Right ventricle myocardium inferior (tissue), 1 donor: ENCODE results near the gene AMBRA1. TPM values are rescaled to one million over a fixed set of nuclear protein-coding genes. Genes with fewer than 3 reads are reported as not detected.
"Not testable (repeated sequence)": the region's sequence is repeated elsewhere in the genome, so short reads cannot be mapped to it uniquely, and the experiment has no call there.

Experiments used
- ATAC-seq: fragments of 200-7000 bp; cut with Tn5 transposase; one replicate; pipeline ENCODE4 v1.9.1; 2020; ENCODE audit warnings: mild to moderate bottlenecking, moderate library complexity
- DNase-seq: peaks from one replicate; pipeline ENCODE4 v3.0.0; 2021; ENCODE audit errors: missing footprints
- intact Hi-C: fragments of 100-400 bp; cut with DNase I; formaldehyde crosslinking; loops from one replicate; pipeline ENCODE4 v1.11.0; 2022
- total RNA-seq: library from RNA; stranded (reverse); fragmentation: NEBNext Ultra II Directional; extraction: Animal tissue kit (Norgen Biotek cat#: 25700); gene quantifications from one replicate; pipeline ENCODE4 v1.2.1, GENCODE V29; 2021
- donor health status: DM: no; HTN: yes; CAD: no; lungs with severe emphysema.

AMBRA1 gene
- total RNA-seq, 1 donor from 2014 or later: 14.8 TPM

DNA sequence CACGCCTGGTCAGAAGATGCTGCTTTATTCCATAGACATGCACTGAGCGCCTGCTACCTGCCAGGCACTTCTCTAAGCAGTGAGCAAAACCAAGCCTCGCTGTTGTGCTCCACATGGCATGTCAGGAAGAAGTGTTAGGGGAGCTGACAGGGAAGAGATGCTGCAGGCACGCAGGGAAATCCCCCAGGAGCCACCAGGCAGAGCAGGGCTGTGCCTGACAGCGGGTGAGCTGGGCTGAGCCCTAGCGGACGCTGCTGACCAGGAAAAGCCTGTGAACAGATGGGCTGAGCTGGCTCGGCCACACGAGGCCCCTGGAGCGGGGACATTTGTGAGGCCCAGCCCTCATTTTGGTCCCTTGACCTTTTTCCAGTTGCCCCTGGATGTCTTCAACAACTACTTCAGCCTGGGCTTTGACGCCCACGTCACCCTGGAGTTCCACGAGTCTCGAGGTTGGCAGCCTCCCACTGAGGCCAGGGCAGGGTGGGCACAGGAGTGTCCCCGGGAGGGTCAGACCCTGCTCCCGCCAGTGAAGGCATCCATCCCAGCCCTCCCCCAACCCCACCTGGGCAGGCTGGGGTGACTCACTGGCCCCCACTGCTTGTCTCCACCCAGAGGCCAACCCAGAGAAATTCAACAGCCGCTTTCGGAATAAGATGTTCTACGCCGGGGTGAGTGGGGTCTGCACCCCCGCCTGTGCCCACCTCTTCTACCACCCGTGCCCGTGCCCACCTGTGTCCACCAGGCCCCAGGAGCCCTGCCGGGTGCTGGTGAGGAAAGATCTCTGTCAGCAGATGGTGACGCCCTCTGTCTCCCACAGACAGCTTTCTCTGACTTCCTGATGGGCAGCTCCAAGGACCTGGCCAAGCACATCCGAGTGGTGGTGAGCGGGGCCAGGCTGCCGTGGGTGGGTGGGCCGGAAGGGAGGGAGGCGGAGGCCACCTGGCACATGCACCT lies 219.8 kb downstream of the AMBRA1 start:
- ATAC-seq: no peak
- DNase-seq: no peak
- intact Hi-C loops: no loop called here

DNA sequence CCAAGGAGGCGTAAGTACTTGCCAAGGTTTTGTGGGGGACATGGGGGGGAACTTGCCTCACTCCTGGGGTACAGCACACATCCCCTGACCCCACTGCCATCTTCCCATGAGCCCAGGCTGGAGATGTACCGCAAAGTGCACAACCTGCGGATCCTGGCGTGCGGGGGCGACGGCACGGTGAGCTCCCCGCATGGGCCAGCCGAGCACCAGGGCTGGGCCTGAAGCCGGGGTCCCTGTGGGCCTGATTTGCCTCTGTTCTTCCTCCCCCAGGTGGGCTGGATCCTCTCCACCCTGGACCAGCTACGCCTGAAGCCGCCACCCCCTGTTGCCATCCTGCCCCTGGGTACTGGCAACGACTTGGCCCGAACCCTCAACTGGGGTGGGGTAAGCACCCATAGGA lies 221.3 kb downstream of the AMBRA1 start:
- intact Hi-C loops, ATAC-seq, DNase-seq: not testable (repeated sequence)

DNA sequence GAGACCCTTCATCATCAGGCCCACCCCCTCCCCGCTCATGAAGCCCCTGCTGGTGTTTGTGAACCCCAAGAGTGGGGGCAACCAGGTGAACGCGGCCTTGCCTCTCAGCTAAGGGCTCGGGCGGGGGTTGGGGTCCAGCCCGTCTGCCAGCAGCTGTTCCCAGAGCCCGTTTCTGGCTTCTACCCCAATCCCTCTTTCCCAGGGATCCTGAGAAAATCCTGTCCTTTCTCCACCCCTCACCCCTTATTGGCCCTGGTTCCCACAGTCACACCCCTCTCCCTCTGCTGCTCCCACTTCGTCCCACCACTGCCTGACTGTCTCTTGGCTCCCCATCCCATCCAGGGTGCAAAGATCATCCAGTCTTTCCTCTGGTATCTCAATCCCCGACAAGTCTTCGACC lies 221.7 kb downstream of the AMBRA1 start:
- no peak for DNase-seq
- no peak for ATAC-seq
- intact Hi-C loops: no loop called here

DNA sequence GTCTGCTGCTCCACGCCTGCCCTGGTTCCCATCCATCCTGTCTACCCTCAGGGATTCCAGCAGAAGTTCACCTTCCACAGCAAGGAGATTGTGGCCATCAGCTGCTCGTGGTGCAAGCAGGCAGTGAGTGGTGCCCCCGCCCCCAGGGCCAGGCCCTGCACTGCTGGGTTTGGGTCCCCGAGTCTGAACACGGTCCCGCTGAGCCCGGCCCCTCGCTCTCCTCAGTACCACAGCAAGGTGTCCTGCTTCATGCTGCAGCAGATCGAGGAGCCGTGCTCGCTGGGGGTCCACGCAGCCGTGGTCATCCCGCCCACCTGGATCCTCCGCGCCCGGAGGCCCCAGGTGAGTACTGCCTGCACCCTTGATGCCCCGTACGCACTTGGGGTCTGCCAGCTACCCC lies 222.6 kb downstream of the AMBRA1 start:
- ATAC-seq, intact Hi-C loops, DNase-seq: not testable (repeated sequence)

DNA sequence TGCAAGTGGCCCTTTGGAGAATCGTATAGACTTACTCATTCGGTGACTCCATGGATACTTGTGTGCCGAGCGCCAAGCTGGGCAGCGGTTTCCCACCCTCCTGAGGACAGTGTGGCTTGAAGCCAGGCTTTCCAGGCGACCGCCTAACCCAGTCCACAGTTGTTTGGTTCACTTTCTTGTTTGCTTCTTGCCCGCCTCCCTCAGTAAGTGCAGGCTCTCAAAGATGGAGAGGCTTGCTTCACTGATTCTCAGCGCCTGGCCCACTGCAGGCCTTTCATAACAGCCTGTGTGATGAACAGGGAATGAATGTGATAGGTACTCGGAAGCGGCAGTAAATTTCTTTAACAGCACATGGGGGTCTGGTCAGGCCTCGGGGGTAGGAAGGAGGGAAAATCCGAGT lies 223.6 kb downstream of the AMBRA1 start:
- intact Hi-C loops: no loop called here
- ATAC-seq: no peak
- DNase-seq: no peak

DNA sequence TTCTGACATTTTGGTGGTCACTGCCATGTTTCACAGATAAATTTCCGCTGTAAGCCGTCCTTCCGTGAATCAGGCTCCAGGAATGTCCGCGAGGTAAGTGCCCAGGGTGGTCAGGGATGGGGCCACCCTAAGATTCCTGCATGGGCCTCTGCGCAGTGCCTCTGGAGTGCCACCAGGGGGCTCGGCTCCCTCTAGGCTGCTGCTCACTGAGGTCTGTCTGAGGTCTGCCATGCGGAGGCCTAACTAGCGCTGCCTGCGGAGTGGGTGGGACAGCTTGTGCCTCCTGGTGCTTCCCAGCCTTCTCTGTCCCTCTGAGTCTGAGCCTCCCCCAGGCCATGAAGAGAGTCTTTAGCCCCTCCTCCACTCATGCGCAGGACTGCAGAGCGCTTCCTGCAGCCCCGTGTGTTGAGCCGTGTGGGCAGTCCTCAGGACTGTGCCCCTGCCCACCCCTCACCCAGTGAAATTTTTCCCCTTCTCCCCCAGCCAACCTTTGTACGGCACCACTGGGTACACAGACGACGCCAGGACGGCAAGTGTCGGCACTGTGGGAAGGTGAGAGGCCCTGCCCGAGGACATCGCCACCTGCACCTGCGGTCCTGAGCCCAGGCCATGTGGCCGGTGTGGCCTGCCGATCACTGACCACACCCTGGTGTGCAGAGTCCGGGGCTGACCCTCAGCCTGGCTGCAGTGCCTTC lies 224.2 kb downstream of the AMBRA1 start:
- intact Hi-C loops: loop anchor here (5.0 kb wide), 1 partner anchor 132 kb away; no protein-coding TSS in a partner anchor
- ATAC-seq (peak; percentile 31), DNase-seq (peak; percentile 57)

DNA sequence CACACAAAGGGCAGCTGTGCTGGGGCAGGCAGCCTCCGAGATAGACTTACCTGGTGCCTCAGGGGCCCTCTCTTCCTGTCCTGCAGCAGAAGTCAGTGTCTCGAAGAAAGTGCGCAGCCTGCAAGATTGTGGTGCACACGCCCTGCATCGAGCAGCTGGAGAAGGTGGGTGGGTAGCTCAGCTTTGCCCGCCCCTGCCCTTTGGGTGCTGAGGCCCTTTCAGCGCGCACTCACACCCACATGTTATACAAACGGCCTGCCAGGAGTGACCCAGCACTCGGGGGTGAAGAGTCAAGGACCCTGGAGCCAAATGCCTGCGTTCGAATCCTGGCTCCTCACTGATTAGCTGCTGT lies 225.9 kb downstream of the AMBRA1 start:
- ATAC-seq (no peak), DNase-seq (no peak)
- intact Hi-C loops: loop anchor here (2.0 to 5.0 kb wide), 2 partner anchors 15 to 131 kb away; no protein-coding TSS in a partner anchor

DNA sequence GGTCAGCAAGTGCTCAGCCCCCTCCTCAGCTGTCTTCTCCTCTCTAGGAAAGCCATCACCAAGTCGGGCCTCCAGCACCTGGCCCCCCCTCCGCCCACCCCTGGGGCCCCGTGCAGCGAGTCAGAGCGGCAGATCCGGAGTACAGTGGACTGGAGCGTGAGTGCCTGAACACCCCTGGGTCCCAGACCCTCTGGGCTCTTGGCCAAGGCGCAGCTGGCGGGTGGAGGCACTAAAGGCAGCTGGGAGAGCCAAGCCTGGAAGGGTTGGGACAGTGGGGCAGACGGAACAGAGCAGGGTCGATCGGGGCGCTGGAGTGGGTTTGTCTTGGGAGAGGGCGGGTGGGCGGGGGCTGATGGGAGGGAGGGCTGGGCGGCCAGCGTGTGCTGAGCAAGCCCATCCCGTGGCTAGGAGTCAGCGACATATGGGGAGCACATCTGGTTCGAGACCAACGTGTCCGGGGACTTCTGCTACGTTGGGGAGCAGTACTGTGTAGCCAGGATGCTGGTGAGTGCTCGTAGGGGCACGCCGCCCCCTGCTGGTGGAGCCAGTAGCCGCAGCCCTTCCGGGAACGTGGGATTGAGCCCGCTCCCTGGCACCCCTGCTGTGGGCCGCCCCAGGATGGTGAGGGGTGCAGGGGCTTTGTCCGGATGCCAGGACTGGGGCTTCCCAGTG lies 226.4 kb downstream of the AMBRA1 start:
- DNase-seq: peak; percentile 91
- intact Hi-C loops: loop anchor here (2.0 to 5.0 kb wide), 2 partner anchors 15 to 130 kb away; no protein-coding TSS in a partner anchor
- ATAC-seq: peak; percentile 63

DNA sequence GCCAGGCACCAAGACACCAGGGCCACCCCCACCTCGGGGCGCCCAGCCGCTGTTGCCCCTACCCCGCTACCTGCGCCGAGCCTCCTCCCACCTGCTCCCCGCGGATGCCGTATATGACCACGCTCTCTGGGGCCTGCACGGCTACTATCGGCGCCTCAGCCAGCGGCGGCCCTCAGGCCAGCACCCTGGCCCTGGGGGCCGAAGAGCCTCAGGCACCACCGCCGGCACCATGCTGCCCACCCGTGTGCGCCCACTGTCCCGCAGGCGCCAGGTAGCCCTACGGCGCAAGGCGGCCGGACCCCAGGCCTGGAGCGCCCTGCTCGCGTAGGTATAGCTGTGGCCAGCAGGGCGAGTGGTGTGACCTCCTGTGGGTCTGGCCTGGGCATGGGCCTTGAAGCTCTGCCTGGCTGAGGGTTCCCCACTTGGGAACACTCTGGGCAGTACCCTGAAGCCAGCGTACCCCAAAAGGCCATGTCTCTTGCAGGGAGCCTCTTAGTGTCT lies 227.1 kb downstream of the AMBRA1 start:
- intact Hi-C loops: loop anchor here (2.0 to 5.0 kb wide), 2 partner anchors 14 to 129 kb away; no protein-coding TSS in a partner anchor
- ATAC-seq (no peak), DNase-seq (peak; percentile 66)

DNA sequence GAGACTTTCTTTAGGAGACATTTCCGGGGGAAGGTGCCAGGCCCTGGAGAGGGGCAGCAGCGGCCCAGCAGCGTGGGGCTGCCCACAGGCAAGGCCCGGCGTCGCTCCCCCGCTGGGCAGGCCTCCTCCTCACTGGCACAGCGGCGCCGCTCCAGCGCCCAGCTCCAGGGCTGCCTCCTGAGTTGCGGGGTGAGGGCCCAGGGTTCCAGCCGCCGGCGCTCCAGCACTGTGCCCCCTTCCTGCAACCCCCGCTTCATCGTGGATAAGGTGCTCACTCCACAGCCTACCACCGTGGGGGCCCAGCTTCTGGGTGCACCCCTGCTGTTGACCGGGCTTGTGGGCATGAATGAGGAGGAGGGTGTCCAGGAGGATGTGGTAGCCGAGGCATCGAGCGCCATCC lies 227.6 kb downstream of the AMBRA1 start:
- peak; percentile 50 for DNase-seq
- intact Hi-C loops: loop anchor here (2.0 to 5.0 kb wide), 2 partner anchors 13 to 129 kb away; no protein-coding TSS in a partner anchor

DNA sequence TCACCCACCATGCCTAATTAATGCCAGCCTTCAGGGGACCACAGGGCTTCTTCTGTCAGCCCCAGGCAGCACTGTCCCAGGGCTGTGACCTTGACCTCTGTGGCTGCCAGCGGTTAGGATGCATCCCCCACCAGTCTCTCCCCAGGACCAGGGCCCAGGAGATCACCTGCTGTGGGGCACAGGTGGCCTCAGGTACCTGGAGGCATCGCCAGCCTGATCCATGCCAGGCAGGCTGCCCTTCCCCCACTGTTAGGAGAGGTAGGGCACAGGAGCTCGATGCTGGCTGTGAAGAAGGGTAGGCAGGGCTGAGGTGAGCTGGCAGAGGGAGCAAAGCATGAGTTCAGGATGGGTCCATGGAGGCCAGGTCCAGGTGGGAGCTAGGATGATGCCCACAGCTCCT lies 229.0 kb downstream of the AMBRA1 start:
- intact Hi-C loops: loop anchor here (5.0 kb wide), 1 partner anchor 127 kb away; no protein-coding TSS in a partner anchor
- DNase-seq (peak; percentile 30), ATAC-seq (no peak)

More for the DNA sequence above, 227.6 kb downstream of the AMBRA1 start:
- ATAC-seq: no peak

DNA sequence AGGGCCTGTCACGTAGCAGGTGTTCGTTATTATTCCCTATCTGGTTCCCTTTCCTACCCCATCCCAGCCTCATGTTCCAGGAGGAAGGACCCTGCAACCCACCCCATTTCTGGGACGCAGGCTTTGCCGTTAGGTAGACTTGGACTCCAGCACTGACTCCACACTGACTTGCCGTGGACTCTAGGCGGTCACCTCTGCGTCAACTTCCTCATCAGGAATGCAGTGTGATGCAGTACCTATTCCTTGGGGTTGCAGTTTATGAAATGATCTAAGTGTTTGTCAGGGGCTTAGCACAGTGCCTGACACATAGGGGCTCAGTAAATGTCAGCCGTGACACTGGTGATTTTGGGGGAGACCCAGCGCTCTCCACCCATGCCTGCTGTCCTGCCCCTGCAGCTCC lies 229.8 kb downstream of the AMBRA1 start:
- intact Hi-C loops: no loop called here
- no peak for ATAC-seq
- DNase-seq: no peak

DNA sequence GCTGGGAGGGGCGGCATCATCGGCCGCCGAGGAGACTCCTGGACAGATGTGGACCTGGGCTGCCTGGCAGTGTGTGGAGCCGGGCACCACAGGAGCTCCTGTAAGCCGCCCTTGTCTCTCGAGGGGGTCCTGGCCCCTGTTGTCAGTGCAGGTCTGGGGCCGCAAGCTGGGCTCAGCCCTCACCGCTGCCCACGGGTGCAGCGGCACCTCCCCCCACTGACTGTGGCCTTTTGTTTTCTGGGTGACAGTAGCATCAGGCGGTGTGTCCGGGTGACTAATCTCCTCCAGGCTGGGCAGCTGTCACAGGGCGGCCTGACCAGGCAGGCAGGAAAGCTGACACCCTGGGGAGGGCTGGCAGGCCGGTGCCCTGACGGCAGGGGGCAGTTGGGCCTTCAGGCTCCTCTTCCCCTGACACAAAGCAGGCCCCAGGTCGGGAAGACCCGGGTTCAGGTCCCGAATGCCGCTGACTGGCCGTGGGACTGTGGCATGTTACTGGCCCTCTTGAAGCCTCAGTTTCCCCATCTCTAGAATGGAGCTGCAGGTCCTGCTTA lies 230.3 kb downstream of the AMBRA1 start:
- peak; percentile 71 for DNase-seq
- ATAC-seq: peak; percentile 43
- intact Hi-C loops: no loop called here

DNA sequence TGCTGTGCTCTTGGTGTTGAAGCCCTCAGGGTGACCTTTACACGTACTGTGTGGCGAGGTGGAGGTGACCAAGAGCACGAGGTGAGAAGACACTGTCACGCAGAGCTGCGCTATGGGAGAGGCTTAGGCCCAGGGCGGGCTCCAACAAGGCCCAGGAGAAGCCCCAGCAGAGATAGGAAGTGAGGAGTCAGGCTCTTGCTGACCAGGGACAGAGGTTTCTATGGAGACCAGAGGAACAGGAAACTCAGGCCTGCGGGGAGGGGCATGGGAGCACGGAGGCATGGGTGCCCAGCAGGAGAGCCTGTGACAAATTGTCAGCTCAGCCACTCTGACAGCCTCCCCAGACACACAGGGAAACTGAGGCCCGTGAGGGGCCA lies 230.8 kb downstream of the AMBRA1 start:
- DNase-seq (peak; percentile 86), ATAC-seq (peak; percentile 55)
- intact Hi-C loops: no loop called here

DNA sequence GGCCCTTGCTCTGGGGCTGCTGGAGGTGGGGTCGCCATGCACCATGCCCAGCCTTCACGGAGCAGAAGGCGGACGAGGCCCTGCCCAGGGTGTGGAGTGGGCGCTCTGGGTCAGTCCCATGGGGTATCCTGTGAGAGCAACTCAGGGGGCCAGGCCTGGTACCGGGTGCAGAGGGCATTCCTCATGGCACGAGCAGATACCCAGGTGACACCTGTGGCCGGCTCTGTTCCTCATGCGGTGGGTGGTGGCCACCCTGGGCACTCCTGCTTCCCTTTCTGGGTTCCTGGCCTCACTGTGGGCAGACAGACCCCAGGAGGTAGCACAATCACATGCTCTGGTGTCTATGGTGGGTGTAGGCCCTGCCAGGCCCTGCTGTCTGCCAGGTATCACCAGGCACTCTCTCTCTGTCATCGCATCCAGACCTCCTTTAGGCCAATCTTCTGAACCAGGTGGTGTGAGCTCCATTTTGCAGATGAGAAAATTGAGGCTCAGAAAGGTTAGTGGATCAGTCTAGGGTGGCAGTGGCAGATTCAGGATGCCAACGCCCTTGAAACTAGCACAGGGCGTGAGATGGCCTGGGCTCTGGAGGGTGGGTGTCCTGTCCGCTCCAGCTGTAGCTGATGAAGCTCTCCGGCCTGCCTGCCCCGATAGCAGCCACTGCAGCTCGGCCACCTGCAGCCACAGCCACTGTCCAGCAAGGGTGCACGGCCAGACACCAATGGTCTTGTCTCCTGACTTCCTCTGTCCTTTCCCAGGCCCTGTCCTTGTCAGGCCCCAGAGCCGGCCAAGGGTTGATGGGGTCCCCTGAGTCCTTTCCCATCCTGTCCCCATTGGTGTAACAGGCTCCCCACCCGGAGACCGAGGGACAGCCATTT lies 231.4 kb downstream of the AMBRA1 start:
- intact Hi-C loops: no loop called here
- peak; percentile 69 for DNase-seq

DNA sequence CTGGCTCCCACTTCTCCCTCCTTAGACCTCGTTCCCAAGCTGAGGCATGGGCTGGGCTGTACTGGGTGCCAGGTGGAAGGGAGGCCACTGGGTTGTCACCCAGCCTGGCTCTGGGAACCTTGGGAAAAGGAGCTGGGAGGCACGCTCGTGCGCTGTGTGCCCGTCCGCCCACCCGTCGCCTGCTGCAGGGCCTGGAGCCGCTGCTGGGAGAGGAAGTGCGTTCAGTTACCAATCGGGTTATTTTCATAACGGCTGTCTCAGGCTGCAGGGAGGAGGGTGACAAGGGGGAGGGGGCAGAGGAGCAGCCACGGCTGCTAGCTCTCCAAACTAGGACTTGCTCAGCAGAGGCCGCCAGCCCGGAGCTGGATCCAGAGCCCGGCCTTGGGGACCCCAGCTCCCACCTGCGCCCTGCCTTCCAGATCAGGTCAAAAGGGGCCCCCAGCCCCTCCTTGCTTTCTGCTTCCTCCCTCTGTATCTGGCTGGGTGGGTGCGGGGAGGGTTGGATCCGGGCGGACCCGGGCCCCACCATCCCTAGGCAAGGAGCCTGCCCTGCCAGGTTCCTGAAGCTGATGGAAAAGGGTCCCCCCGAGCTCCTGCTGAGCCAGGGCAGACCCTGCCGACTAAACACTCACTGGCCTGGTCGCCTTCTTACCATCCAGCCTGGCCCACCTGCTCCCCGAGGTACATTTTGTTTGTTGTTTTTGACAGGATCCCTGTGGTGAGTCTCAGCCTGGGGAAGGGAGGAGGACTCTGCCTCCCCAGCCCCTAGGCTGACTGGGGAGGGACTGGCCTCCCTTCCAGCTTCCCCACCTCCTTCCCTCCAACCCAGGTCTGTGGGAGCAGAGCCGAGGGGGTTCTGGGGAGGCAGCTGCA lies 232.3 kb downstream of the AMBRA1 start:
- peak; percentile 78 for ATAC-seq
- peak; percentile 90 for DNase-seq
- intact Hi-C loops: no loop called here

More for the DNA sequence above, 231.4 kb downstream of the AMBRA1 start:
- ATAC-seq: no peak

DNA sequence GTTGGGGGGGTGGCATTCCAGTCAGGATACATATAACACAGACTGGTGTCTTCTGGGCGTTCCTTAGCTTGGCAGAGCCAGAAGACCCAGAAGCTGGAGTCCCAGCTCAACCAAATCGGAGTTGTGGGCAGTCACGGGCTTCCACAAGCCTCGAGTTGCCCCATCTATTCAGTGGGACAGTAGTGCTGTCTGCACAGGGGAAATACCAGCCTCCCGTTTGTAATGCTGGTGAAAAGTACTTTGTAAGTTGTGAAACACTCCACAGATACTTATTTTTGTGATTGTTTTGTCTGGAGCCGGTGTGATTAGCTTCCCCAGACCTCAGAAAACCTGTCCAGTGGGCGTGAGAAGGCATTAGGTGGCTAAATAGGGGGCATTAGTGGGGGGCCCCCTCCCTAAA lies 232.9 kb downstream of the AMBRA1 start:
- intact Hi-C loops: no loop called here
- DNase-seq (no peak), ATAC-seq (no peak)
